GM19238 (cell line): ENCODE measurements around the gene ARFRP1.

Source experiments
- DNase-seq: peaks from one replicate; pipeline ENCODE4 v3.0.0; 2011; ENCODE audit warnings: low spot score; ENCODE audit not compliant: insufficient read length

Gene ARFRP1, protein sequence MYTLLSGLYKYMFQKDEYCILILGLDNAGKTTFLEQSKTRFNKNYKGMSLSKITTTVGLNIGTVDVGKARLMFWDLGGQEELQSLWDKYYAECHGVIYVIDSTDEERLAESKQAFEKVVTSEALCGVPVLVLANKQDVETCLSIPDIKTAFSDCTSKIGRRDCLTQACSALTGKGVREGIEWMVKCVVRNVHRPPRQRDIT

GRCh38 chr20:63707558-63708300 lies at the start of gene ARFRP1, which contains the start of gene ZGPAT:
Gene ARFRP1 (minus strand): TSS chr20:63707976. CDS start chr20:63707091, 885 bp downstream.
Gene ZGPAT (plus strand): TSS chr20:63708039. CDS start chr20:63708581, 542 bp downstream.
- DNase-seq = peak; percentile 93

DNA sequence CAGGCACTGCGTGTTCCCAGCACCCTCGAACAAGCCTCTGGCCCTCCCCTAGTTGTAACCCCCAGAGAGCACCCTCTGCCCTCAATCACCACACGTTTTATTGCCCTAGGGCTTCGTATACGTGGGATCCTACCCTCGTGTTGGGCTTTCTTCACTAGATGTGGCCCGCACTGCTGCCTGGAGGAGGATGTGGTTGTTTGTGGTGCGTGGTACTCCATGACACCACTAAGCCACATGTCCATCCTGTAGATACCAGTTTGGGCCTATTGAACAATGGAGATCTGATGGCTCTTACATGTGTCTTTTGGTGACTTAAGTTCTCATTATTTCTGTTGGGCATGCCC lies 48.8 kb upstream of the ARFRP1 start:
- no peak for DNase-seq

DNA sequence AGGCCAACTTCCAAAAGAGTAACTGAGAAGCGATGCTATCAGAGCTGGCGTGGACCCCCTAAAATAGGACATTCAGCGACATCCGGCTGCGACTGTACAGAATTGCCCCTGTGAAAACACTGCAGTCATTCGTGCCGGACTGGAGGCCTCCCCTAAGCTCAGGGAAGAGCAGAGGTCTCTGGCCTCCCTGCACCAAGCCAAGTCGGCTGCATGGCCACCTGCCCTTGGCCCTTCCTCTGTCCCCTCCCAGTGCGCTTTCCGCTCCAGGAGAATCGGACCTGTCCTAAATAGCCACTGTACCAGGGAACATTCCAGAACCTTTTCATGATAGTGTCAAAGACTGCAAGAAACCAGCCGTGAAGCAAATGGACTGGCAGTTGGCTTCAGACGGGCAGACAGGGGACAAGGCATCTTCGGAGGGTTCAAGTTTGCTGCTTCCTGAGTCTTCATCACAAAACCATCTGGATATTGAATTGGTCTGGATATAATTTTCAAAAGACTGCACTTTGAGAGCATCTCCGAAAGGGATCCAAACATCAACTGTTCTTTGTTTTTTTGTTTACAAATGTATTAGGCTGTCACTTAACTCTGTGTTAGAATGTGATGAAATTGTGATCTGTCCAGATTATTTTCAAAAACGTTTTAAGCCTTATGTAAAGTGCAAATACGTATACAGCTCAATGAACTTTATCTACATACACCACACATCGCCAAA lies 48.3 kb upstream of the ARFRP1 start:
- no peak for DNase-seq

DNA sequence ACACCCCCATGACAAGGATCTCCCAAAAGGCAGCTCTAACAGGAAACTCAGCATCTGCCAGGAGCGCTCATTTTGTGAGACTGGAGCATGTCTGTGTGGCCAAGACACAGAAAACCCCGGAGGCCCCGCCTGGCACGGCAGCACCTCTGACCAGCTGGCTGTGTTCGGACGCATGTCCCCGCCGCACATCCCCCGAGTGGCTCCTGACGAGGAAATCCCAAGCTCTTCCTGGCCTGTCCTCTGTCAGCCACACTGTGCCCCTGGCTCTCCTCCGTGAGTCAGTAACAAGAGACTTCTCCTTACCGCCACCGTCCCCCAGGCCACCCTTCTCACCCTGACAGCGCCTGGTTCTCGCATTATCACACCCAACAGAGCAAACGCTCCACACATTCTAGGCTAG lies 46.2 kb upstream of the ARFRP1 start:
- DNase-seq = no peak

GRCh38 chr20:63753381-63753780 lies 45.6 kb upstream of the ARFRP1 start:
- no peak for DNase-seq

DNA sequence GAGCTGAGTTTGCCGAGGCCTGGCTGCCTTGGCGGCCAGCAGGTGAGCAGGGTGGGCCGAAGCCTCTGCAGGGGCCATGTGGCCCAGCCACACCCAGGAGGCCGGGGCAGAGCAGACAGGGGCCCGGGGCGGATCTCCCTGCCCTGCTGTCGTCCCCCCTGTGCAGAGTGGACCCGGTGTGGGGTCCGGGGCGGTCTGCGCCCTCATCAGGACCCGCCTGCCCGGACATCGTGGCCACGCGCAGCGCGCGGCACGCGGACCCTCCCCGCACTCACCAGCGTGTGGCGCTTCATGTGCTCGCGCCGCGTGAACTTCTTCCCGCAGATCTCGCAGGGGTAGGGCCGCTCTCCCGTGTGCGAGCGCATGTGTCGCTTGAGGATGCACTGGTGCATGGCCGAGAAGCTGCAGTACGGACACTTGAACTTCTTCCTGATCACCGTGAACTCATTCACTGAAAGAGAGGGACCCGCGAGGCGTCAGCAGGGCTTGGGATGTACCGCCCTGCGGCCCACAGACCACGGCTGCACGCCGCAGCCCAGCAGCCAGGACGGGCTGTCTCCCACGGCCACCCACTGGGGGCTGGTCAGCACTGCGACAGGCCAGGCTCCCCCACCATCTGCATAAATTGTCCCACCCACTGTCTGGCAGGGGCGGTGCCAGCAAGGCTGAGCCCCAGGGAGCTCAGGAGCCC lies 44.8 kb upstream of the ARFRP1 start:
- no peak for DNase-seq

GRCh38 chr20:63751471-63752271 lies 43.9 kb upstream of the ARFRP1 start:
- no peak for DNase-seq

GRCh38 chr20:63750807-63751470 lies 43.2 kb upstream of the ARFRP1 start:
- no peak for DNase-seq

DNA sequence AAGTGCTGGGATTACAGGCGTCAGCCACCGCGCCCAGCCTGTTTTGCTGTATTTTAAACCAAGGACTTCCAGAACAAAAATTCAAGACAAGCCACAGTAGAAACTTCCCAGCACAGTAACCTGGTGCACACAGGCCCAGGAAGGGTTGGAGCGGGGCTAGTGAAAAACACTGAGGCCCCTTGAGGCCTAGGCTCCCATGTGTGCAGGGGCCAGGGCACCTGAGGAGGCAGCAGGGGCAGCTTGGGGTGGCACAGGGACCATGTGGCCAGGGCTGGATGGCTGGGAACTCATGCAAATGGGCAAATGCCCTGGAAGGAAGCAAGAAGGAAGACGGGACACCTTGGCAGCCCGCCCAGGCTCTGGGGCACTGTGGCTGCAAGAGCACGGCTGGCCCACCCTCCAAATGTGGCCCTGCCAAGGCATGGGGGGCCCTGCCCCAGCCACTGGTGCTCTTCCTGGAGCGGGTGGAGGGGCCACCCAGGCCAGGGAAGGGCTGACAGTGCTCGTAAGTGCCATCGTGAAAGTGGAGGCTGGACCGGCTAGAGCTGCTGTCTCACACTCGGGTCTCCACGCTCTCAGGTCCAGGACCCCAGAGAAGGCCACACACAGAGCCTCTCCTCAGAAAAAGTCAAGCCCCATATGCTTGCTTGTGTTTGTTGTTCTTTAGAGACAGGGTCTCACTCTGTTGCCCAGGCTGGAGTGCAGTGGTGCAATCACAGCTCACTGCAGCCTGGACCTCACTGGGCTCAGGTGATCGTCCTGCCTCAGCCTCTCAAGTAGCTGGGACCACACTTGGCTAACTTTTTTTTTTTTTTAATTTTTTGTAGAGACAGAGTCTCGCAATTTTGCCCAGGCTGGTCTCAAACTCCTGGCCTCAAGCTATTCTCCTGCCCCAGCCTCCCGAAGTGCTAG lies 42.1 kb upstream of the ARFRP1 start:
- no peak for DNase-seq

DNA sequence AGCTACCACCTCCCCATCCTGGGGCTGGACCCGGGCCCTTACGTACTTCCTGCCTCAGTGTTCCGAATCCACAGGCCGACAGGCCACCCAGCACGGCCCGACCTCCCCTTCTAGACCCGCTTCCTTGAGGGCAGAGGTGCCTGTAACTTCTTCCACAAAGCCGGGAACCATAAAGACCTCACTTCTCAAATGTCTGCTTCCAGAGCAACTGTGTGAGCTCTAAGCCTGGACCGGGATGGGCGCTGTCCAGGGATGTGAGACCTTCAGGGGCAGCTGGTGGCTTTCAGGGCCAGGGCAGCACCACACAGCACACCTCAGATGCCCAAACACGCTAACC lies 41.1 kb upstream of the ARFRP1 start:
- DNase-seq = no peak

DNA sequence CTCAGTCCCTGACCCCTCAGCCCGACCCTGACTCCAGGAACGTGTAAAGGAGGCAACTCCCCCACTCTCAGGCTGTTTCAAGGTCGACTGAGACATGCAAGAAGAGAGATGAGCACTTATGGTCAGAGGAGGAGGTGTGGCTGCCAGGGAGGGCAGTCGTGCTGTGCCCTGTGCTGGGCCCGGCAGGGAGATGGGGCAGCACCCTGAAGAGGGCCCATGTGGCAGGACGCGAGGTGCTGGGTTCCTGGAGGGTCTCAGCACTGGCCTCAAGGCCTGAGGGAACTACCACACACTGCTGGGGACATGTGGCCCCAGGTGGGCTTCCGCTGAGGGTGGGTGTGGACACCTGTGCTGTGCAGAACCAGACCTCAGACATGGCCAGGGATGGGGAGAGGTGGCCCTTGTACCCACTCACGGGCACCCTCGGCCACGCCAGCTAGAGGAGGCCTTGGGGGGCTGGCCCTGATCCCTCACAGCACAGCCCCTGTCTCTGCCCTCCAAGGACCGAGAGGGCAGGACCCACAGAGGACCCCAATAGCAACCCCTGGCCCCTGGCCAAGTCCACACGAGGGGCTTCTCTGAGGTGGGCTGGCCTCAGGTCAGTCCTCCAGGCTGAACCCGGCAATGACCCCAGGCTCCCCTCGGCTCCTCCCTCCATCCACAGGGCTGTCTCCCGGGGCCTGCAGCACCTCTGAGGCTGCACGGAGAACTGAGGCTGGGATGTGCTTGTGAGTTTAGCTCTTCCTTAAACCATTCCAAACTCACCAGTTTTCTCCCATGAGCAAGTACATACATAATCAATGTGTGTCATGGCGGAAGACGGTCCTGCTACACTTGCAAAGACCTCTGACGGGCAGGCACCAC lies 40.5 kb upstream of the ARFRP1 start:
- no peak for DNase-seq

DNA sequence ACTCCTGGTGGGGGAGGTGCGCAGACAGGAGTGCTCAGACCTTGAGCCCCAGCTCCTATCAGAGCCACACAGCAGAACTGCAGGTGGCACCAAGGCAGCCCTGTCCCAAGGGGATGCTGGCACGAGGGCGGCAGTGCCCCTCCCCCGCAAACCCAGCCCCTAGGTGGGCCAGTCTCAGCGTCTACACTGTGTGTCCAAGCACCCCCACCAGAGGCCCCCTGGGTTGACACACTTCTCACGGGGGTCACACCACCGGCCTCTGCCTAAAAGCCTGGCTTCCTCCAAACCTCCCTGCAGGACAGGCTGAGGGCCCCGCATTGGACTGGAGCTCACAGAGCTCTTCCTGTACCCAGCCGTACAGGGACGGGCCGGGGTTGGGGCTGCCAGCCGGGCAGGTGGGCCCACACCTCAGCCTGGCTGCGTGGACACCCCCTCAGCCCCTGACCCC lies 39.9 kb upstream of the ARFRP1 start:
- DNase-seq = no peak

GRCh38 chr20:63746751-63747315 lies 39.1 kb upstream of the ARFRP1 start:
- no peak for DNase-seq

- no peak for DNase-seq
Observed at GRCh38 chr20:63745961-63746731, 38.4 kb upstream of the ARFRP1 start.

DNA sequence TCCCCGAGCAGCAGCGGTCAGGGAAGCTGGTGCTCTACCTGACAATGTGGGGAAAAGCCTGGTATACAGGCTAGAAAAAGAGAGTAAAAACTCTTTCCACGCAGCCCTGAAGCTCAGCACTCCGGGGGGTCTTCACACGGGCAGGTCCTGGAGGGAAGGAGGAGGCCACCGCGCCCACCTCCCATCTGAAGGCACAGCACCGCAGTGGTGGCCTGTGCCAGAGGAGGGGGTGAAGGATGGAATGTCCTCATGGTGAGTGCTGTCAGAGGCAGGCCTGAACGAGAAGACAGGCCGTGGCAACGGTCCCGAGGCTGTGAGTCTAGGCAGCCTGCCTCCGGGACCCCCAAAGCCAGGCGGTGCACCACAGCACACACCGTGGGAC lies 37.6 kb upstream of the ARFRP1 start:
- no peak for DNase-seq

DNA sequence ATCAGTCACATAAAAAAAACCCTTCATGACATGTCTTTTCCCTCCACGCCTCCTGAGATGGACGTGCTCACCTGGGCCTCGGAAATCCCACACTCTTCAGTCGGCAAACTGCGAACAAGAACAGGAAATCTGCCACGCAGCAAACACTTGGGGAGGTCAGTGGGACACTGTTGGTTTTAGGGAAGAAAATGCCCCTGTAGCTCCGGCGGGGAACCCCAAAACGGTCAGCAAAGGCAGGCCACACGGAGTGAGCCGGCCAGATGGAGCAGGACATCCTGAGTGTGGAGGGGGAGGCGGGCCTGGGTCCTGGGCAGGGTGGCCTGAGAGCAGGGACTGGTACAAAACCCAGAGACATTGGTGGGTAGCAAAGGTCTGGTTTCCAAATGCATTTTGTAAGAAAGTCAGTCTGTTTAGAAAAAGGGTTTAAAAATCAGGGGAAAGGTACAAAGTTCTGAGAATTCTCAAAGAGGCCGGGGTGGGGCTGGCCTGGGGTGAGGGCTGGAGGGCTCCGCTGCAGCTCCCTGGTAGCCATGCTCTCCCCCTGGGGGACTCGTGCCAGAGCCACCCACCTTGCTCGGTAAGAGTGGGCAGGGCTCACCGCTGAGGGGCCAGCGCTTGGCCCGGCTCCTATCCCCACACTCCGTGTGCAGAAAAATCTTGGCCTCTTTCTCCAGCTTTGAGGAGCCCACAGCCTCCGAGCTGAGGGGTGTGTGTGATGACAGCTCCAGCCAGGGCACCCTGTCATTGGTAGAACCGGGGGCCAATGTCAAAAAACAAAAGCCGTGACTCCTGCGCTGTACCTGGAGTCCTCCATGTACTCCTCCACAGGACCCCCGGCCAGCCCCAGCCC lies 37.0 kb upstream of the ARFRP1 start:
- DNase-seq = no peak

- no peak for DNase-seq
Observed at GRCh38 chr20:63744158-63744557, 36.4 kb upstream of the ARFRP1 start.
